ENCODE measurements around the gene COASY.

Gene COASY

DNA sequence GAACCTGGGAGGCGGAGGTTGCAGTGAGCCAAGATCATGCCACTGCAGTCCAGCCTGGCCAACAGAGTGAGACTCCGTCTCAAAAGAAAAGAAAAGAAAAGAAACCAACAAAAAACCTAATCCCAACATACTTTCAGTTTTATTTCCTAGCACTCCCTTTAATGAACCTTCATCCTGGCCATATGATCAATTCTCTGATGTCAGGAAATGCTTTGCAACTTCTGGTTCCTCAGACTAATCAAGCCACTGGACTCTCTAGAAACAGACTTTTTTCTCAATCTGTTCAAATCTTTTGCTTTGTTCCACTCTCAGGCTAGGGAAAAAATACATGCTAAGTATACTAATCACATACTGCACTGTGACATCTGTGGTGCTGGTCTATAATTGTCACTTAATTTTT, 28.9 kb downstream of the COASY start:
- no peak for TF ChIP-seq GATA3 (IDR thresholded peaks at IDR 0.05; ENCODE audit: low read depth, low read length)
- no peak for TF ChIP-seq GATA2 (IDR thresholded peaks at IDR 0.05; ENCODE audit: low read depth, low read length)

DNA sequence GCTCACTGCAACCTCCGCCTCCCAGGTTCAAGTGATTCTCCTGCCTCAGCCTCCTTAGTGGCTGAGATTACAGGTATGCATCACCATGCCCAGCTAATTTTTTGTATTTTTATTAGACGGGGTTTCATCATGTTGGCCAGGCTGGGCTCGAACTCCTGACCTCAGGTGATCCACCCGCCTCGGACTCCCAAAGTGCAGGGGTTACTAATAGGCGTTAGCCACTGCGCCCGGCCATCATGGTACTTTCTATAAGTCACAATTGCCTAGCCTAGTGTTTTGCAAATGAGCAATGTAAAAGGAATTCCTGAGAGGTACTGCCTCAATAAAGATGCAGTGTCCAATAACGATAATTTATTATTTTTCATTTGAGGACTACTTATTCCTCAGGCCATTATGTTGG, 29.5 kb downstream of the COASY start:
- TF ChIP-seq GATA3 (IDR thresholded peaks at IDR 0.05; ENCODE audit: low read depth, low read length): no peak
- TF ChIP-seq GATA2 (IDR thresholded peaks at IDR 0.05; ENCODE audit: low read depth, low read length): no peak

DNA sequence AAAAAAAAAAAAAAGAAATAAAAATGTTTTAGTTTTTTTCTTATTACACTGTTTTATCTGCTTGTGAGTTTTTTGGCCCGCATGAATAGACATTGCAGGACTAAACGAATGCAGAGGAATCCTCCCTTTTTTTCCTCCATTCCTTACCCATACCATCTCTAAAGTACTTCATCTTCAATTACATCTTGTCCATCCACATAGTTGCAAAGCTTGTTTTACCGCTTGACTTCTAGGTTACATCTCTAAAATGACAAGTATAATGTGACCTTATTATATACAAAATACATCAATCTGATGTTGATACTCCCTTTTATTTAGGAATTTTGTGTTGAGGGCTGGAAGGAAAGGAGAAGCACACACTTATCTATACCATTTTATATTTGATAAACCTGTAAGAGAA, 34.4 kb downstream of the COASY start:
- TF ChIP-seq GATA3 (IDR thresholded peaks at IDR 0.05; ENCODE audit: low read depth, low read length) (no peak), GATA2 (IDR thresholded peaks at IDR 0.05; ENCODE audit: low read depth, low read length) (no peak)

DNA sequence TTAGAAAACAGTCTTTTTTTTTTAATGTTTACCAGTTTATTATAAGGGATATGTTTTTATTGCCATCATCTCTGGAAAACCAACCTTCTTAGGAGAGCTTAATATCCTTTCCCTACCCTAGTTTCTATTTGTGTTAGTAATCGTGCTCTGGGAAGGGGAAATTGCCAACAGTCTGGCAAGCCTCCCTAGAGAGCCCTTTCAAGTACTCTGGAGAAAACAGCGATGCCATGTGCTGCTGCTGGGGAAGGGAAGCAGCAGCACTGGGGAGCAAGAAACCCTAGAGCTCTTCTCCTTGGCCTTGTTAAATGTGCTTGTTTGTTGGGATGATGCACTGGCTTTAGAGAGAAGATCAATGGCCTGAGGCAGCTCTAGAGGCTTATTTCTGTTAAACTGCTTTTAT, 37.0 kb downstream of the COASY start:
- TF ChIP-seq GATA3 (IDR thresholded peaks at IDR 0.05; ENCODE audit: low read depth, low read length): no peak
- TF ChIP-seq GATA2 (IDR thresholded peaks at IDR 0.05; ENCODE audit: low read depth, low read length): no peak

DNA sequence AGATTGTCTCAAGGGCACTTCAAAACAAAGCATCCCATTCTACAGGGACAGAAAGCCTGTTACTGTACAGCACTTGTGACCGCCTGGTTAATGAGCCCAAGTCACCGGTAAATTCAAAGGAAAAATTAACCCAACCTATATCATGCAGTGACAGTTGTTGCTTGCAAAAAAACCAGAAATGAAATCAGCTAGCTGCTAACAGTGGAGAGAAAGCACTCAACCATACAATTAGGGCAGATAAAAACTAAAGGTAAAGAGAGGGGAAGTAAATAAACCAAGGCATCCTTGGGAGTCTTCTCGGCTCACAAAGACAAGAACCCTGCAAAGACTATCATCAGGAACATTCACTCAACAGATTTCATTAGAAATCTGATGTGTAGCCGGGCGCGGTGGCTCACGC, 41.4 kb downstream of the COASY start:
- TF ChIP-seq GATA3 (IDR thresholded peaks at IDR 0.05; ENCODE audit: low read depth, low read length) (no peak), GATA2 (IDR thresholded peaks at IDR 0.05; ENCODE audit: low read depth, low read length) (no peak)

DNA sequence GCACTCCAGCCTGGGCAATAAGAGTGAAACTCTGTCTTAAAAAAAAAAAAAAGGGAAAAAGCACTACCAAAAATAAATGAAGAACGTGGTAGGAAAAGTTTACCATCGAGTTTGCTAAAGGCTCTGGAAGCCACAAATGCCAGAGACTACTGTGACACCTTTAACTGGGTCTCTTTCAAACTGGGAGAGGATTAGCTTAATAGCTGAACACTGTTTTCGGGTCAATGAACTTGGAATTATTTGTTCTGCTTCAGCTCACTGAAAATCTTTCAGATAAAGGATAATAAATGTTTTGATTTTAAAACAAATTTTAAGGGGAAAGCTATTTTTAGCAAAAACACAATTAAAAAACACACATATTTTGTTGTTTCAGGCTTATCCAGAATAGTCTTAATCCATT, 45.8 kb downstream of the COASY start:
- no peak for TF ChIP-seq GATA2 (IDR thresholded peaks at IDR 0.05; ENCODE audit: low read depth, low read length)
- no peak for TF ChIP-seq GATA3 (IDR thresholded peaks at IDR 0.05; ENCODE audit: low read depth, low read length)

DNA sequence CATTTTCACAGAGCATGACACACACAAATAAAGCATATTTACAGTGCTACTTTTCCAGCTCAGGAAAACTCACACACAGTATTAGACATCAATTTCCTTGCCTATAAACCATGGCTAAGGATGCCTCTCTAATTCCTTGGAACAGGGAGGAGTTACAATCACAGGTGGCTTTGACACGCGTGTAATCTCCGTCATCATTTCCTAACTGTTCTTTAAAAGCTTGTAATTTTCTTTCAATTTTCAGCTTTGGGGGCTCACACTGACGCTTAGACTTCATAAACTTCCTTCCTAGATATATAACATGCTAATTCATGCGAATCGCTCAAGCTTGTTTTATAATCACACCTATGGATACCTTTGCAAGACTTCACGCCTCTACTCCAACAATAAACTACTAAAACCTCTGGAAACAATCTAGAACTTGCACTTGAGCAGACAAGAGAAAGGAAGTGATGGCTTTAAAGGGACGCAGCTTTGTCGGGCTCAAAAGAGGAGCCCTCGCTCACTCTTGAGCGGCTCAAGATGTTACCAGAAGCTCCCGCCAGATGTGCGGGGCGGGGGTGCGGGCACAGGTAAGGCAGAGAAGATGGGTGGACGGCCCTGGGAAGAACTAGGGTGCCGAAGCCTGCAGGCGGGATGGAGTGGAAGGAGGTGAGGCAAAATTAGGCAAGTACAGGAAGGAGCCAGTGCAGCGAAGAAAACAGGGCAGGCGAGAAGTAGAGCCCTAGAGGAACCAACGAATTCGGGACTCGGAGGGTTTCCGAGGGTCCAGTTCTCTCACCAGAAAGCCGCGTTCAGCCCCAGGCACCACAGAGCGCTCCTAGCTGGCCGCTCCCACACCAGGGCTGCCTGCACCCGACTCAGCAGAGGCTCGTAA, 46.6 kb downstream of the COASY start:
- no peak for TF ChIP-seq GATA2 (IDR thresholded peaks at IDR 0.05; ENCODE audit: low read depth, low read length)
- no peak for TF ChIP-seq GATA3 (IDR thresholded peaks at IDR 0.05; ENCODE audit: low read depth, low read length)

DNA sequence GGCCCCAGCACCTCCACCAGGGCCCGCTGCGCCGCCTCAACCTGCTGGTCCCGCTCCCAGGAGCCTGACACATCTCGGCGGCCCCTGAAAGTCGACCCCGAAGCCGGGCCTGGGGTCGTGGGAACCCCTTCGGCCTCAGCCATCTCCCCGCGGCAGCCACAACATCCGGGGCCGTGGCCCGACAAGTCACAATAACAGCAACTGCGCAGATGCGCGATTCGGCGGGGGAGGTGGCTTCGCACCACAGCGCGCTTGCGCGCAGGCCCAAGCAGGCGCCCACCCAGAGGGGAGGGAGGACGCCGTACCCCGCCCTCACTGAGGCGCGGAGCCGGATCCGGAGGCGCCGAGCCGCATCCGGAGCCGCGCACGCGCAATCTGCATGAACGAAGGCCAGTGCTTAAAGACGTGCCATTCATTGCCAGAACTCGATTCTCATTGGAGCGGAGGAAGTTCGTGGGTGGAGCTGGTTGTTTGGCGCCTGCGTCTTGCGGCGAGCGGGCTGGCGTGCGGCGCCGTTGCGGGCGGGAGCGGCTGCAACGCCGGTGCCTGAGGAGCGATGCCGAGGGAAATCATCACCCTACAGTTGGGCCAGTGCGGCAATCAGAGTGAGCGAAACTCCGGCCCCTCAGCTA, 47.4 kb downstream of the COASY start, which contains the start of the genes RETREG3 and TUBG1:
RETREG3 (minus strand) TSS at position 193 of the 632 bp plus-strand sequence; CDS start at position 143, 50 bp downstream.
TUBG1 (plus strand) TSS at position 502 of the 632 bp plus-strand sequence; CDS start at position 557, 55 bp downstream.
- TF ChIP-seq GATA2 (IDR thresholded peaks at IDR 0.05; ENCODE audit: low read depth, low read length) (no peak), GATA3 (IDR thresholded peaks at IDR 0.05; ENCODE audit: low read depth, low read length) (no peak)

DNA sequence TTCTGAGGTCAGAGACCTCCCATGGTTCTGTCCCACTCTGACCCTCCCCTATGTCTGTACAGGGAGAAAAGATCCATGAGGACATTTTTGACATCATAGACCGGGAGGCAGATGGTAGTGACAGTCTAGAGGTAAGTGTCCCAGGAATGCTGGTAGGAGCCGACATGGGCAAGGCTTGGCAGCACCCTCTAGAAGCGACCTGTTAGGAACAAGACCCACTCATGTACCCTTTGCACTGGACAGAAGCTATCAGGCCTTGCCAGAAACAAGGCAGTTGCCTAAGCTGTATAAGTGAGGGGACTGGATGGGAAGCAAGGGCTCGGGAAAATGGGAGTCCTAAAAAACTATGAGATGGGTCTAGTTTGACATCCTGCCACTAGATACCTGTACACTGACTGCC, 50.1 kb downstream of the COASY start:
- TF ChIP-seq GATA2 (IDR thresholded peaks at IDR 0.05; ENCODE audit: low read depth, low read length) (no peak), GATA3 (IDR thresholded peaks at IDR 0.05; ENCODE audit: low read depth, low read length) (no peak)

DNA sequence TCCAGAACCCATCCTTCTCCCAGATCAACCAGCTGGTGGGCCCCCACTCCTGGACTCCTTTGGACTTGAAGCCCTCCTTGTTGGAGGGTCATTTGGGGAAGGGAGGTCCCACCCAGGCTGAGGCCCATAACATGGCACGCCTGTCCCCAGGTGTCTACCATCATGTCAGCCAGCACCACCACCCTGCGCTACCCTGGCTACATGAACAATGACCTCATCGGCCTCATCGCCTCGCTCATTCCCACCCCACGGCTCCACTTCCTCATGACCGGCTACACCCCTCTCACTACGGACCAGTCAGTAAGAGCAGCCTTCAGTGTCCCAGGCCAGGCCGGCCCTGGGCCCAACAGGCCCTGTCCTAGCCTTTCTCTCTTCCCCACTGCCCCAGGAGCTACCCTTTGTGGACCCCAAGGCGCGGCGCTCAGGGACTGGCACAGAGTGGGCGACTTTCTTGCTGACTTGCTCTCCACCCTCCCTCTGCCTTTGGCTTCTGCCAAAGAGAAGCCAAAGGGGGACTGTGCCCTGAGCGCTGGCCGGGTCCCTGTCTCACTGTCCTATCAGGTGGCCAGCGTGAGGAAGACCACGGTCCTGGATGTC, 51.8 kb downstream of the COASY start:
- TF ChIP-seq GATA2 (IDR thresholded peaks at IDR 0.05; ENCODE audit: low read depth, low read length) (no peak), GATA3 (IDR thresholded peaks at IDR 0.05; ENCODE audit: low read depth, low read length) (no peak)
